Activated naive CD4-positive, alpha-beta T cell treated with anti-CD3 and anti-CD28 coated beads for 36 hours (primary cell): ENCODE data around the gene CPXM2. TPM values are rescaled to one million over a fixed set of nuclear protein-coding genes. Genes with fewer than 3 reads are reported as not detected.

Experiments used
- CTCF ChIA-PET: fragments of 350-600 bp; sonication (Branson Sonifier 250); formaldehyde crosslinking; loops from one replicate; lab custom pipeline; 2021; ENCODE audit warnings: antibody characterized with exemption; lab: Charles Lee
- DNase-seq: peaks from one replicate; pipeline ENCODE4 v3.0.0-alpha.2; 2020
- H3K27ac Mint-ChIP-seq: one replicate; pipeline ENCODE4 v1.8.0; 2021; ENCODE audit warnings: mild to moderate bottlenecking, mixed read lengths
- H3K27me3 Mint-ChIP-seq: one replicate; pipeline ENCODE4 v1.8.0; 2021; ENCODE audit warnings: low read depth, mixed read lengths
- H3K36me3 Mint-ChIP-seq: one replicate; pipeline ENCODE4 v1.8.0; 2021; ENCODE audit warnings: low read depth, mixed read lengths
- H3K4me1 Mint-ChIP-seq: one replicate; pipeline ENCODE4 v1.8.0; 2021; ENCODE audit warnings: low read depth, mixed read lengths
- H3K4me3 Mint-ChIP-seq: one replicate; pipeline ENCODE4 v1.8.0; 2021; ENCODE audit warnings: mild to moderate bottlenecking, moderate library complexity, mixed read lengths
- H3K9me3 Mint-ChIP-seq: one replicate; pipeline ENCODE4 v1.8.0; 2021; ENCODE audit warnings: mixed read lengths
- intact Hi-C: fragments of 100-400 bp; cut with micrococcal nuclease; formaldehyde crosslinking; loops from one replicate; pipeline ENCODE4 v1.15.1; 2023
- total RNA-seq, 2 experiments: library from RNA; stranded (reverse); gene quantifications; one replicate each; pipeline ENCODE4 v1.2.3, GENCODE V29; 2021

Gene CPXM2
- total RNA-seq, 2 experiments from 2014 or later, result not detected

- no peak for DNase-seq
- intact Hi-C loops, result no loop called here
- Mint-ChIP-seq H3K4me3 (no peak overlapping the region), H3K27ac (no peak overlapping the region), H3K9me3 (peaks cover 9% of the 10 kb centered on the region), H3K36me3 (no peaks in the 10 kb centered on the region), H3K27me3 (peaks cover 9% of the 10 kb centered on the region), H3K4me1 (no peaks in the 10 kb centered on the region)
- CTCF ChIA-PET, result no interaction called here
Measured at GRCh38 chr10:123896246-123896927, 4.8 kb upstream of the CPXM2 start.

GRCh38 chr10:123893651-123894050 lies 2.0 kb upstream of the CPXM2 start:
- no peaks in the 10 kb centered on the region for H3K9me3 Mint-ChIP-seq
- intact Hi-C loops, result no loop called here
- CTCF ChIA-PET, result no interaction called here
- H3K36me3 Mint-ChIP-seq, result no peaks in the 10 kb centered on the region
- H3K27me3 Mint-ChIP-seq, result peaks cover 20% of the 10 kb centered on the region
- DNase-seq, result no peak
- H3K4me3 Mint-ChIP-seq, result no peak overlapping the region
- no peak overlapping the region for H3K27ac Mint-ChIP-seq
- H3K4me1 Mint-ChIP-seq, result no peaks in the 10 kb centered on the region

DNA sequence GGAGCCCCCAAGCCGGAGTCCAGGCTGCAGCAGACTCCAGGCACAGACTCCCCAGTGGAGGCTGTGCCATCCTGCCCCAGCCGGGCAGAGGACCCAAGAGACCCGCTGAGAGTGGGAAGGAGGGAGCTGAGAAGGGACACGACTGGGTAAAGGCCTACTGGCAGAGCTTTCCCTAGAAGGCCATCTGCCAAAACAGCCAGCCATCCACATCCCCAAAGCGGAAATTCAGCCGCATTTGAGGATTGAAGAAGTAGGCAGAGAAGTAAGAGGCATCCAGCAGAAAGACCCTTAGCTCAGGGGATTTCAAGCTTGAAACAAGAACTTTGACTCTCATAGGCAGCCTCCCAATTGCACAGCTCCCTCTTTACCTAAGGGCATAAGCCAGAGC lies 857 bp downstream of the CPXM2 start:
- no peak overlapping the region for H3K27ac Mint-ChIP-seq
- H3K4me3 Mint-ChIP-seq, result no peak overlapping the region
- peaks cover 20% of the 10 kb centered on the region for H3K27me3 Mint-ChIP-seq
- intact Hi-C loops, result no loop called here
- no peaks in the 10 kb centered on the region for H3K9me3 Mint-ChIP-seq
- no peak for DNase-seq
- no peaks in the 10 kb centered on the region for H3K4me1 Mint-ChIP-seq
- no peaks in the 10 kb centered on the region for H3K36me3 Mint-ChIP-seq
- CTCF ChIA-PET, result no interaction called here

GRCh38 chr10:123890226-123890625 lies 1.4 kb downstream of the CPXM2 start:
- CTCF ChIA-PET, result no interaction called here
- intact Hi-C loops, result no loop called here
- H3K36me3 Mint-ChIP-seq, result no peaks in the 10 kb centered on the region
- no peak overlapping the region for H3K27ac Mint-ChIP-seq
- no peak for DNase-seq
- no peak overlapping the region for H3K4me3 Mint-ChIP-seq
- no peaks in the 10 kb centered on the region for H3K9me3 Mint-ChIP-seq
- no peaks in the 10 kb centered on the region for H3K4me1 Mint-ChIP-seq
- H3K27me3 Mint-ChIP-seq, result peaks cover 20% of the 10 kb centered on the region

DNA sequence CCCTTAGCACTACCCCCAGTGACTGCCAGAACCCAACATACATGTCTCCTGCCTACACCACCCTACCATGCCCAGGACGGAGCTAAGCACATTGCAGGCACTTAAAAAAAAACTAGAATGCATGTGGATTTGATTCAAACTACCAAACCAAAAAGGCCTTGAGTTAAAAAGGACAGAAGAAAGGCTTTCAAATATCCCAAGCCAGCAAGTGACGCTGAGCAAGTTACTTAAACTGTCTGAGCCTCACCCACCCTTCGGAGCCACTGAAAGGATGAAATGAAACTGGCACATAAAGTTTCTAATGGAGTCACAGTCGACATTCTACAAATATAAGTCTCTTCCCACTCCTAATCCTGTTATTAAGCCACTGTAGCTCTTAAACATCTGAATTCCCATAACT lies 1.8 kb downstream of the CPXM2 start:
- DNase-seq, result no peak
- peaks cover 20% of the 10 kb centered on the region for H3K27me3 Mint-ChIP-seq
- H3K9me3 Mint-ChIP-seq, result no peaks in the 10 kb centered on the region
- no peak overlapping the region for H3K4me3 Mint-ChIP-seq
- intact Hi-C loops, result no loop called here
- CTCF ChIA-PET, result no interaction called here
- H3K4me1 Mint-ChIP-seq, result no peaks in the 10 kb centered on the region
- H3K27ac Mint-ChIP-seq, result no peak overlapping the region
- H3K36me3 Mint-ChIP-seq, result no peaks in the 10 kb centered on the region

DNA sequence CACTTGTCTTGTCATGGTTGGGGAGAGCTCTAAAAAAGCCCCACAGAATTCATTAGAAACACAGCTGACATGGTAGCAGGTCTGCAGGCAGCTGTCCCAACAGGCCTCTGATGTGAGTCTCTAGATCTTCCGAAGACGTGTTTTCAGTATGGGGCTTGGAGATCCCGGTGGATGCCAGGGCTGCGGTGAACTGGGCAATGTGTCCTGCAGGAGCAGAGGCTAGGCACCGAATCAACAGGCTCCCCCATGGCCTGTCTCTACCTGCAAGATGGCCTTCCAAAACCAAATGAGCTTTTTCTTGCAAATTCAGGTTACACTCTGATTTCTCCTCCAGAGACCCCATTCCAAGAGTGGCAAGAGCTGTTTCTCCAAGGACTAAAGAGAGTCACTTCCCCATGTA lies 2.9 kb downstream of the CPXM2 start:
- Mint-ChIP-seq H3K4me1 (no peaks in the 10 kb centered on the region), H3K9me3 (no peaks in the 10 kb centered on the region), H3K27me3 (peaks cover 16% of the 10 kb centered on the region), H3K4me3 (no peak overlapping the region), H3K36me3 (no peaks in the 10 kb centered on the region), H3K27ac (no peak overlapping the region)
- intact Hi-C loops, result no loop called here
- no peak for DNase-seq
- CTCF ChIA-PET, result no interaction called here

DNA sequence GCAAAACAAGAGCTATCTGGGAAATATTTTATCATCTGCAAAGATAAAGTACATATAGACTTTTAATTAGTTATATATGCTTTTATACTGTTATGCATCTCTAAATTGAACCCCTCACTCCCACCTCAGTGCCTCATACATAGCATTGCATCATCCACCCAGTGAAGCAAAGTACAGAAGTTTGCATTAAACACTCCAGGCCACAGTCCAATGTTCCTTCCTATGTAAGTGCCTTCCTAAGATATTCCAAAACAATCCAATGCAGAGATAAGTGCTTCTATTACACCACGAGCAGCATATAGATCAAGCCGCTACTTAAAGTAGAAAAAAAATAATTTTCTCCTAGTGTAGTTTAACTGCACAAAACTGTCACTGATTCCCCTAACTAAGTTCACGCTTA lies 3.4 kb downstream of the CPXM2 start:
- H3K4me3 Mint-ChIP-seq, result no peak overlapping the region
- intact Hi-C loops, result no loop called here
- CTCF ChIA-PET, result no interaction called here
- peaks cover 16% of the 10 kb centered on the region for H3K27me3 Mint-ChIP-seq
- no peak overlapping the region for H3K27ac Mint-ChIP-seq
- no peaks in the 10 kb centered on the region for H3K4me1 Mint-ChIP-seq
- H3K9me3 Mint-ChIP-seq, result no peaks in the 10 kb centered on the region
- no peaks in the 10 kb centered on the region for H3K36me3 Mint-ChIP-seq
- DNase-seq, result no peak

GRCh38 chr10:123886292-123886691 lies 5.3 kb downstream of the CPXM2 start:
- no peaks in the 10 kb centered on the region for H3K4me1 Mint-ChIP-seq
- no peak overlapping the region for H3K4me3 Mint-ChIP-seq
- H3K27ac Mint-ChIP-seq, result no peak overlapping the region
- CTCF ChIA-PET, result no interaction called here
- no peaks in the 10 kb centered on the region for H3K36me3 Mint-ChIP-seq
- peaks cover 11% of the 10 kb centered on the region for H3K27me3 Mint-ChIP-seq
- intact Hi-C loops, result no loop called here
- no peaks in the 10 kb centered on the region for H3K9me3 Mint-ChIP-seq
- DNase-seq, result no peak

DNA sequence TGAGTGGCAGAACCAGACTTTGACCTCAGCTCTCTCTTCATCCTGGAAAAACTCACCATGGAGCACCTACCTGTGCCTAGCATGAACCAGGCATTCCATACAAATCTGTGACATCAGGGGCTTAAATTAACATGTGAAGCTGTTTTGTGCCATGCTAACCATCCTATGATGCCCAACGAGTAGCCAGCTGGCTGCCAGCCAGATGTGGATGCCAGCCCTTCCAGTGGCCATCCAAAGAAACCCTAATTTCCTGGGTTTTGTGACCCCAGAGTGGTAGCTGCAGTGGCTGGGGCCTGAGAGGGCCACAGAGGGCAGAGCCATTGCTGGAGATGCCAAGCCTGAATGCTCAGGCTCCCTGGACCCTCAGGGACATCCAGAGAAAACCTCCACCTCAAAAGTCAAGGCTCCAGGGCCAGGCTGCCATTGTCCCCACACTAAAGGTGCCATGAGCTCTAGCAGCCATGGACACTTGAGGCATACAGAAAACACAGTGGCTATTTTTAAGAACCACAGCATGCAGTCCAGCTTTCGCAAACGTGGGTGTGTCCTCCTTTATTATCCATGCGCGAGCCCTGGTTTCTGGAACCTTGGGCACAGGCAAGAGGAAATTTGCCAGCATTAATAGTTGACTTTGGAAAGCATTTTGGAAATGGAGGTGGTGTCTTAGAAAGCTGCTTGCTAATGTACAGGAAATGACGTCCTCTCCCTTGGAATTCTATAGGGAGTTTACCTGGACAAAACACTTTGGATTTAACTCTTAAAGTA lies 6.0 kb downstream of the CPXM2 start:
- peaks cover 6% of the 10 kb centered on the region for H3K27me3 Mint-ChIP-seq
- no peaks in the 10 kb centered on the region for H3K9me3 Mint-ChIP-seq
- CTCF ChIA-PET, result no interaction called here
- H3K36me3 Mint-ChIP-seq, result no peaks in the 10 kb centered on the region
- DNase-seq, result no peak
- H3K4me3 Mint-ChIP-seq, result no peak overlapping the region
- H3K27ac Mint-ChIP-seq, result no peak overlapping the region
- intact Hi-C loops, result no loop called here
- H3K4me1 Mint-ChIP-seq, result no peaks in the 10 kb centered on the region

GRCh38 chr10:123884907-123885381 lies 6.7 kb downstream of the CPXM2 start:
- no peak for DNase-seq
- H3K27ac Mint-ChIP-seq, result no peak overlapping the region
- CTCF ChIA-PET, result no interaction called here
- H3K27me3 Mint-ChIP-seq, result no peaks in the 10 kb centered on the region
- no peaks in the 10 kb centered on the region for H3K4me1 Mint-ChIP-seq
- H3K9me3 Mint-ChIP-seq, result no peaks in the 10 kb centered on the region
- H3K4me3 Mint-ChIP-seq, result no peak overlapping the region
- intact Hi-C loops, result no loop called here
- no peaks in the 10 kb centered on the region for H3K36me3 Mint-ChIP-seq

DNA sequence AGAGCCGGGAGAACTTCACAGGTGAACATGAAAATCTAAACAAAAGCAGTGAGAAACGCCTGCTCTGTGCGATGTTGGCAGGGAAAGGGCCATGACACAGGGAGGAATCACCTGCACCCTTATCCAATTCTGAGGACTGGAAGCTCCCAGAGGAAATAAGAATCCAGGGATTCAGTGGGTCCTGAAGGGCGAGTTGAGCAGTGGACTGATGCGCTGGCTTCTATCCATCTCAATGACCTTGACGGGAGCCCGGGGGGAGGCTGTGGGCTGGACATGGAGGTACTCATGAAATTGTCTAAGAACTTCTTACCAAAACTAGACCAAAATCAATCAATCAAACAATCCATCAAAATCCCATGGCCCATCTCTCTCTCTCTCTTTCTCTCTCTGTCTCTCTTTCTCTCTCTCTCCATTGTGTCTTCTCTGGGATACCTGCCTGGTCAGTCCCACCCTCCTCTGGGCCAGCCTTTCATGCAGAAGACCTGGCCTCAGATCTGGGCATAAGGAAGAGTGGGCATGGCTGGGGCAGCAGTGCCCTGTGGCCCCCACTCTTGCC lies 7.2 kb downstream of the CPXM2 start:
- no peak overlapping the region for H3K4me3 Mint-ChIP-seq
- H3K9me3 Mint-ChIP-seq, result no peaks in the 10 kb centered on the region
- CTCF ChIA-PET, result no interaction called here
- intact Hi-C loops, result no loop called here
- no peaks in the 10 kb centered on the region for H3K4me1 Mint-ChIP-seq
- no peak overlapping the region for H3K27ac Mint-ChIP-seq
- no peak for DNase-seq
- H3K36me3 Mint-ChIP-seq, result no peaks in the 10 kb centered on the region
- no peaks in the 10 kb centered on the region for H3K27me3 Mint-ChIP-seq

GRCh38 chr10:123883673-123884320 lies 7.8 kb downstream of the CPXM2 start:
- Mint-ChIP-seq H3K27me3 (no peaks in the 10 kb centered on the region), H3K4me1 (no peaks in the 10 kb centered on the region), H3K36me3 (no peaks in the 10 kb centered on the region), H3K27ac (no peak overlapping the region), H3K4me3 (no peak overlapping the region), H3K9me3 (no peaks in the 10 kb centered on the region)
- no peak for DNase-seq
- intact Hi-C loops, result no loop called here
- CTCF ChIA-PET, result no interaction called here
